HTR-8/SVneo (cell line): ENCODE measurements around the gene SLC12A3.
"Not testable (repeated sequence)": the region's sequence is repeated elsewhere in the genome, so short reads cannot be mapped to it uniquely, and the experiment has no call there.

ENCODE experiments used
- DNase-seq: peaks from one replicate; pipeline ENCODE4 v3.0.0; 2011; ENCODE audit warnings: low spot score, mixed read lengths; ENCODE audit not compliant: insufficient read length
- FAIRE-seq: peaks from 2 replicates; lab custom pipeline; 2011; peaks lifted over from hg19 to GRCh38; lab: Jason Lieb, UNC

SLC12A3 gene

DNA sequence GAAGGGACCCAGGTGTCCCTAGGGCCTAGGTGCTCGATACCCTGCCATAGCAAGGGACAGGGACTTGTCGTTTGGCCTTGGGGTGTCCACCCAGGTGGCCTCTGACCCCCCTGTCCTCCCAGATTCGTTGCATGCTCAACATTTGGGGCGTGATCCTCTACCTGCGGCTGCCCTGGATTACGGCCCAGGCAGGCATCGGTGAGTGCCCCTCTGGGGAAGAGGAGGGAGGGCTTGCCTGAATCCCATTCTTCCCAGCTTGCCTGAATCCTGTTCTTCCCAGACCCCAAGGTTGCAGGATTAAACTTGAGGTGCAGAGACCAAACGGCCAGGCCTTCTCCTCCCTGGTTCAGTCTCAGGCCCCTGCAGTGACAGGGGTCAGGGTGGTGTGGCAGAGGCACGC is 3.2 kb downstream of the SLC12A3 start:
- DNase-seq = no peak
- FAIRE-seq = no peak

- not testable (repeated sequence) for FAIRE-seq, DNase-seq
These were observed 3.8 kb downstream of the SLC12A3 start for GRCh38 chr16:56868766-56869165.

- FAIRE-seq = peak; percentile 62
- peak; percentile 53 for DNase-seq
These were observed 4.7 kb downstream of the SLC12A3 start for GRCh38 chr16:56869513-56870275.

DNA sequence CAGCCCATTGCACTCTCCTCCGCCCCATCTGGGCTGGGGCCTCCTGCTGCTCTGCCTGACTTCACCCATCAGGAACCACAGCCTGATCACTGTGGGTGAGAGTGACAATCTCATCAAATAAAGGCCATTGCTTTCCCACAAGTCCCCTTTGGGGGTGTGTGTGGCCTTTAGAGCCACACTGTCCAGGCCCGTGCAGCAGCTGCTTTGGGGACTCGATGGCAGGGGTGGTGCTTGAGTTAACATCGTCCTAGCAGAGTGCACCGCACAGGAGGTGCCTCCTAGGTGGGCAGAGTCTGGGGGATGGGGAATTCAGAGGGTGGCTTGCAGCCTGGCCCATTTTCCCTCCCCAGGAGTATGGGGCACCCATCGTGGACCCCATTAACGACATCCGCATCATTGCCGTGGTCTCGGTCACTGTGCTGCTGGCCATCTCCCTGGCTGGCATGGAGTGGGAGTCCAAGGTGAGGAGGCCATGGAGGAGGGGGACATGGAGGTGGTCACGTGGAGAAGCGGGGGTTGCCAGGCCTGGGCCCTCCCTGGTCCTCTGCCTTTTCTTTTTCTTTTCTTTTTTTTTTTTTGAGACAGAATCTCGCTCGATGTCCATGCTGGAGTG is 5.4 kb downstream of the SLC12A3 start:
- DNase-seq (no peak), FAIRE-seq (no peak)

DNA sequence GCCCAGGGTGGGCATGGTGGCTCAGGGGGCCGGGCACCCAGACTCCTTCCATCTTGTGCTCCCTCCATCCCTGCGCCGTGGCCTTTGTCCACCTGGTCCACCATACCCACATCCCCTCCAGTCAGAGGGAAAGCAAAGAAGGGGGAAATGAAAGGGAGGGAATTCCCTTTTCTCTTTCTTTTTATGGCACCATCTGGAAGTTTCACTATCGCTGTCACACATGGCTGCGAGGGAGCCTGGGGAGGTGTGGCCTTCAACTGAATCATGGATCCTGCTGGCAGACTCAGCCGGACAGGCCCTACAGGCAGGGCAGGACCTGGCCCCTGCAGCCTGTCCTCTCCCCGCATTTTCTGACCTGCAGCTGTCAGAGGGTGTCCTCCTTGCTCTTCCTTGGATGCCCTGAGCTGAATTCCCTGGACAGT is 6.2 kb downstream of the SLC12A3 start:
- DNase-seq = peak; percentile 36
- FAIRE-seq = no peak

DNA sequence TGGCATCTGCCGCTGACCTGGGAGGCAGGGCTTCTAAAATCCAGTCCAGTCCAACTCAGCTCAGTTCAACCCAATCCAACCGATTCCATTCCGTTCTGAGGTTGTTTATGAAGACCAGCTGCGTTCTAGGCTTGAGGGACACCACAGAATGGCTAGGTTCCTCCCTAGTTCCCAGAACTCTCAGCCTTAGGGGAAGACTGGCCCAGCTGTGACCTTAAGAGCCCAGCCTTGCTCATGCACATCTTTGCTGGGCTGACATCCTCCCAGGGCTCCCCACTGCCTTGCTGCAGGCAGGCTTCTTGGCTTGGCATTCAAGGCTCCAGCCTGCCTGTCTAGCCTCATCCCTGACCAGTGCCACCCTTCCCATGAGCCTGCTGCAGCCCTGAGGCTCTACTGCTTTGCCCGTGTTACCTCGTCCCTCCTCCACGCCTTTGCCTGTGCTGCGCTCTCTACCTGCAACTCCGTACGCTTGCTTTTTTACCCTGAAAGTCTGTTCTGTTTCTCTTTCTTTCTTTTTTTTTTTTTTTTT is 7.9 kb downstream of the SLC12A3 start:
- DNase-seq (no peak), FAIRE-seq (no peak)

DNA sequence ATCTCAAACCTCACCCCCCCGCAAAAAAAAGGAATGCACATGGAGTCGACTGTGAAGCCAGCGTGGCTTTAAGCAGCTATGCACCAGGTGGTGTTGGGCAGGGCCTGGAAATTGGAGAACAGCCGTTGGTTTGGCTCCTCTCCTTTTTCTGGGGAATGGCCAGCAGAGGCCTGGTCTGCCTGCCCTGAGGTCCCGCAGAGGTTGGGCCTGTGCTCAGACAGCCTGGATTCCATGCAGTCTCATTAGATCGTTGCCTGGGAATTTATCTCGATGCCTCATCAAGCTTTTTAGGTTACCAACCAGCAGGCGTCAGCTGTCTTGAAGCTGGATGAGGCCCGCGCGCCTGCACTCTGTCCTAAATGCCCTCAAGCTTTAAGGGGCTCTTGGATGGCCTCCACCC is 9.8 kb downstream of the SLC12A3 start:
- no peak for DNase-seq
- no peak for FAIRE-seq

DNA sequence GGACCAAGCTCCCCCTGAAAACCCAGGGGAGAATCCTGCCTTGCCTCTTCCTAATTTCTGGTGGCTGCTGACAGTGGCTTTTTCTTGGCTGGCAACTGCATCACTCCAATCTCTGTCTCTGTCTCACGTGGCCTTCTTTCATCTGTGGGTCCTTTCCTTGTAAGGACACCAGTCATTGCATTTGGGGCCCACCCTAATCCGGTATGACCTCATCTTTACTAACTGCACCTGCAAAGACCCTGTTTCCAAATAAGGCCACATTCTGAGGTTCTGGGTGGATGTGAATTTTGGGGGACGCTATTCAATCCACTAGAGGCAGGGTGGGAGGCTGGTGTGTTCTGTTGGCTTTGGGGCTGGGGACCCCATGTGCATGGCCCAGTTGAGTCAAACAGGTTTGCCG is 11.0 kb downstream of the SLC12A3 start:
- no peak for DNase-seq
- FAIRE-seq = no peak

DNA sequence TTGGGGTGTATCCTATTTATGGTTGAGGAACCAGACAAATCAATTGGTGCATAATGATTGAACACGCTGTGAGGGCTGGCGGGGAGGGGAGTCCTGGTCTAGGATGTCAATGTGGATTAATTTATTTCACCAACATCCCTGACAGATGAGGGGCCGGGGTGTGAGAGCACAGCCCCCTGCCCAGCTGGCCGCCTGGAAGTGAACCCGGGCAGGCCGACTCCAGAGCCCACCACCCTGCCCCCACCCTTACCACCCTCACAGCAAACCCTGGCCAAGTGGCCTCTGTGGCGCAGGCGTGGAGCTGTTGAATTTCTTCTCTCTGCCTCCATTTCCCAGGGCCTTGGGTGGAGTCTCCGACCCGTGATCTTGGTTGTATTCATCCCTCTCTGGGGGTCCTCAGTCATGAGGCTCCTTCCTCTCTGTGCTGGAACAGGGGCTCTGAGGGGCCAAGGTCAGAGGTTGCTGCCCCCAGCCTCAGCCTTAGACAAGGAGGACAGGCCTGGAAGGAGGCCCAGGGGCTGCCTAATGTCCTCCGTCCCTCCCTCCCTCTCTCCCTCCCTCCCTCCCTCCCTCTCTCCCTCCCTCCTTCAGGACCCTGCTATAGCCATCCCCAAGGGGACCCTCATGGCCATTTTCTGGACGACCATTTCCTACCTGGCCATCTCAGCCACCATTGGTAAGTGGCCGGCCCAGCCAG is 12.6 kb downstream of the SLC12A3 start:
- DNase-seq (no peak), FAIRE-seq (no peak)

GRCh38 chr16:56878282-56878854 is 13.4 kb downstream of the SLC12A3 start:
- FAIRE-seq (no peak), DNase-seq (no peak)

DNA sequence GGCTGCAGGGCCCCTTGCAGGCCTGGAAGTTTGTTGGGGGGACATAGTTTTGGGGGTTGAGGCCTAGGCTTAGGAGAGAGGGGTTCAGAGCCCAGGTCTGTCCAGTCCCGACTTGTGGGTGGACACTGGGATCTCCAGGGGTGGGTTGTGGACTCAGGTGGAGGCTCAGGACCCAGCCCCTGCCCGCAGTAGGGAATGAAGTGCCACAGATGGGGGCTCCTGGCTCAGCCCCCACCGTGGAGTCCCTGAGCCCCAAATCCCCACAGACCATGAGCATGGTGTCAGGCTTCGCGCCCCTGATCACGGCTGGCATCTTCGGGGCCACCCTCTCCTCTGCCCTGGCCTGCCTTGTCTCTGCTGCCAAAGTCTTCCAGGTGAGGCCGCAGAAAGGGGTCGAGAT is 14.3 kb downstream of the SLC12A3 start:
- no peak for DNase-seq
- FAIRE-seq = no peak

DNA sequence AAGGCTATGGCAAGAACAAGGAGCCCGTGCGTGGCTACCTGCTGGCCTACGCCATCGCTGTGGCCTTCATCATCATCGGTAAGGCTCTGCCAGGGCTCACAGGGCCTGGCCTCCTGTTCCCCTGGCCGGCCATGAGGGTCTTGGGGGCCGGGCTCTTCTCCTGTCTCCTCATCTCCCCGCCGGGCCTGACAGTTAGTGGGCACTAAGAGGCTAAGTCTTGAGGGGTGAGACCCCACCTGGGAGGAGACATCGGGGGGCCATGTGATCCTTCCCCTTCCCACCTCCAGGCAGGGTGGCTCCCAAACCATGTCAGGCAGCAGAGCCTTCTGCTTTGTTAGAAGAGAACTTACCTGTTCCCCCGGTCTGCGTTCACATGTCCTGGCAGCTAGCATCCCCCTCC is 15.2 kb downstream of the SLC12A3 start:
- FAIRE-seq (no peak), DNase-seq (no peak)

DNA sequence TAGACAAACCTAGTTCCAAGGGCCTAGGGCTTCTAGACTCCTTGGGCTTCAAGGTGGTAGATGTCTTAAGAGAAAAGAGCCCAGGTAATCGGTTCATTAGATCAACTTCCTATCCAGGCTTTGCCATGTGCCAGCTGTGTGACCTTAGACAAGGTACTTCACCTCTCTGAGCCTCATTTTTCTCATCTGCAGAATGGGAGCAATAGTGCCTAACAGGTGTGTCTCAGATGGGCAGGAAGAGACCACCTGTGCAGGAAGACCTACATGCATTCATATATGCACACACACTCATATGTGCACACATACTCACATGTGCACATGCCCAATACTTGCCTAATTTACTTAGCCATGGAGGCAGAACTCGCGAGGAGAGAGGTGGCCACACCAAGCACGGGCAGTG is 15.7 kb downstream of the SLC12A3 start:
- DNase-seq (no peak), FAIRE-seq (no peak)

DNA sequence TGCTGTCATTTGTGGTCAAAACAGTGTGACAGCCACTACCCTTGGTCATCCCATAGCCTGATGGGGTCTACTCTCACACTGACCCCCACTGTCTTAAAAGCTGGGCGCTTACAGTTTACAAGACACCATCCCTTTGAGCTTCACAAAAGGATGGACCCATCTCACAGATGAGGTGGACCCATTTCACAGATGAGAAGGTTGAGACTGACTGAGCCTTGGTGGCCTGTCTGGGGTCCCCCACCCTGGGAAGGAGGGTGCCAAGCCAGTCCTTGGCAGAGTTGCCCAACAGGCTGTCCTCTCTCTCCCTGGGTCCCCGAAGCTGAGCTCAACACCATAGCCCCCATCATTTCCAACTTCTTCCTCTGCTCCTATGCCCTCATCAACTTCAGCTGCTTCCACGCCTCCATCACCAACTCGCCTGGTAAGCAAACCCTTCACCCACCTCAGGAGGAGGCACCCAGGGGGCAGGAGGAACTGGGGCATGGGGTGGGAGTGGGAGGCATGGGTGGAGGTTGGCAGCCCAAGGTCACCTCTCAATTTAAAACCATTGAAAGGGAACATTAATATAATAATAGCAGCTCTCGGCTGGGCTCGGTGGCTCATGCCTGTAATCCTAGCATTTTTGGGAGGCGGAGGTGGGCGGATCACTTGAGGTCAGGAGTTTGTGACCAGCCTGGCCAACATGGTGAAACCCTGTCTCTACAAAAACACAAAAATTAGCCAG is 17.2 kb downstream of the SLC12A3 start:
- no peak for DNase-seq
- FAIRE-seq = no peak

DNA sequence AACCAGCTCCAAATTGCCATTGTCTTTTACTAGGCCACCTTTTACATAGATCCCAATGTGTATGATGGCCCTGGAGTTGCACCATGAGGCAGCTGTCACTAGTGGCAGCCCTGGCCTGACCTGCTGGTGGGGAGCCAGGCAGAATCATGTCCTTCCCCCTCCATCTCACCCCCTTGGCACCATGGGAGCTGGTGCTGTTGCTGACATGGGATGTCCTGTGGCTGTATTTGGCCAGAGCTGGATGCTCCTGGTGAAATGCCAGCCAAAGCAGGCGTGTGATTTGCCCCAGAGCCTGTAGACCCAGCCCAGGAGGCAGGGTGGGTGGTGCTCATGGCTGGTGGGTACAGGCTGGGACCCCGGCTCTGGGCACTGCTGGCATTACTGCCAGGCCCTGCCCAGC is 18.6 kb downstream of the SLC12A3 start:
- DNase-seq = no peak
- FAIRE-seq = no peak

DNA sequence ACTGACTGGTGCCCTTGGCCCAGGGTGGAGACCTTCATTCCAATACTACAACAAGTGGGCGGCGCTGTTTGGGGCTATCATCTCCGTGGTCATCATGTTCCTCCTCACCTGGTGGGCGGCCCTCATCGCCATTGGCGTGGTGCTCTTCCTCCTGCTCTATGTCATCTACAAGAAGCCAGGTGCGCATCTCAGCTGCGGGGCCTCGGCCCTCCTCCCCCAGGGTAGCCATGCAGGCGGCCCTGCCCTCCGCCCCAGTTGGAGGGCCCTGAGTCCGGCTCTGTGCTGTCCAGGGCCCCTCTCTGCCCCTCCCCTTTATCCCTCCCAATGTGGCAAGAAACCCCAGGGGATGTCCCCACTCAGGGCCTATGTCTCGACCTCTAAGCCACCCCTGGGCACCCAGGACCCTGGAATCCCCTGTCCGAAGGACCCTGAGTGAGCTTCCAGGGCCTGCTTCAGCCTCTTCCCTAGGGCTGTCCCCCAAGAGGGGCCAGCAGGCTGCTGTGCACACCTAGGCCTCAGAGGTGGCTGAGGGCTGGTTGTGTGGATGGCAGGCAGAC is 19.1 kb downstream of the SLC12A3 start:
- FAIRE-seq = no peak
- no peak for DNase-seq

DNA sequence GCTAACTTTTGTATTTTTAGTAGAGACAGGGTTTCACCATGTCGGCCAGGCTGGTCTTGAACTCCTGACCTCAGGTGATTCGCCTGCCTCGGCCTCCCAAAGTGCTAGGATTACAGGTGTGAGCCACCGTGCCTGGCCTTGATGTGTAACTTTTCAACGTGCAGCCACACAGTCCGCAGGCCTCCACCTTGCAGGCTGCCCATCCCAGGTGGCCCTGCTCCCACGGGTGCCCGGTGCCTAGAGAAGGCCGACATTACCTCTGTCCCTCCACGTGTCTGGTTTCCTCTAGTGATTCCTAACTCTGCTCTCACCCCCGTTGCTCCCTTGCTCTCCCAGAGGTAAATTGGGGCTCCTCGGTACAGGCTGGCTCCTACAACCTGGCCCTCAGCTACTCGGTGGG is 19.9 kb downstream of the SLC12A3 start:
- DNase-seq, FAIRE-seq: not testable (repeated sequence)

DNA sequence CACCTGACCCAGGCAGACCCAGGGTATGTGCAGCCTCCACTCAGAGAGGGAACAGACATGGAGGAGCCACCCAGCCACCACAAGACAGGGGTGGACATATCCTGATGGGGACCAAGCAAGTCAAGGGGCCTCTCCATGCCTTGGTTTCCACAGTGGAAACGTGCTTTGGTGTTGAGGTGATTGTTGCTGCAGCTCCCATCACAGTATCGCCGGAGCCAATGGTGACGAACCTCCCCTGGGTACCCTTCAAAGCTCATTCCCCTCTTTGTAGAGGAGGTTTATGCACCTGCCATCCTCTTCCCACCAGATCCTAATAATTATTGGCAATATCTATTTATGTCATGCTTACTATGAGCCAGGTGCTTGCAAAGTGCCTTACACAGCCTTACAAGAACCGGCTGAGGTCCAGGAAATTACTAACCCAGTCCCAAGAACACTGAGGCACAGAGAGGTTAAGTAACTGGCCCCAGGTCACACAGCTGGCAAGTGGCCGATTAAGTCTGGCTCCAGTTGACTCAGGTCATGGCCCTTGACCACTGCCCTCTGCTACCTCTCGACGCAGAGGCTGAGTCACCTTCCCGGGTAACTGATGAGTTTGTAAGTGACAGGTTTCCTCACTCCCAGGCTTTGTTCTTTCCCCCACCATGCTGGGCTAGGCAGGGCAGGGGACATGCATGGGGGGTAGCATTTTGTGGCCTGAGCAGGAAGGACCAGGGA is 20.6 kb downstream of the SLC12A3 start:
- no peak for DNase-seq
- FAIRE-seq = no peak

DNA sequence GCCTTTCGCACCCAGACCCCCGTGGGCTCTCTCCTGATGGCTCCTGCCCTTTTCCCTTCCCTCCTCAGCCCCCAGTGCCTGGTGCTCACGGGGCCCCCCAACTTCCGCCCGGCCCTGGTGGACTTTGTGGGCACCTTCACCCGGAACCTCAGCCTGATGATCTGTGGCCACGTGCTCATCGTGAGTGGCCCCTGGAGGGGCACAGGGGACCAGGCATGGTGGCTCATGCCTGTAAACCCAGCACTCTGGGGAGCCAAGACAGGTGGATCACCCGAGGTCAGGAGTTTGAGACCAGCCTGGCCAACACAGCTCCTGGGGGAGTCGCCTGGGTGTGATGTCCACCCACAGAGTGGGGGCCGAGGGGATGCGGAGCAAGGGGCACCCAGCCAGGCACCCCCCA is 21.3 kb downstream of the SLC12A3 start:
- FAIRE-seq = no peak

More for the DNA sequence above, 21.3 kb downstream of the SLC12A3 start:
- no peak for DNase-seq
